HG02970 (cell line): Measurements from ENCODE around the gene RABEP1.
"Not testable (repeated sequence)": the region's sequence is repeated elsewhere in the genome, so short reads cannot be mapped to it uniquely, and the experiment has no call there.

ENCODE experiments used
- ATAC-seq: cut with Tn5 transposase; IDR thresholded peaks from one replicate; pipeline ENCODE4 v1.9.1; 2021; ENCODE audit warnings: mild to moderate bottlenecking, moderate library complexity, moderate number of reproducible peaks; ENCODE audit not compliant: unreplicated experiment, low FRiP score

The RABEP1 gene, protein sequence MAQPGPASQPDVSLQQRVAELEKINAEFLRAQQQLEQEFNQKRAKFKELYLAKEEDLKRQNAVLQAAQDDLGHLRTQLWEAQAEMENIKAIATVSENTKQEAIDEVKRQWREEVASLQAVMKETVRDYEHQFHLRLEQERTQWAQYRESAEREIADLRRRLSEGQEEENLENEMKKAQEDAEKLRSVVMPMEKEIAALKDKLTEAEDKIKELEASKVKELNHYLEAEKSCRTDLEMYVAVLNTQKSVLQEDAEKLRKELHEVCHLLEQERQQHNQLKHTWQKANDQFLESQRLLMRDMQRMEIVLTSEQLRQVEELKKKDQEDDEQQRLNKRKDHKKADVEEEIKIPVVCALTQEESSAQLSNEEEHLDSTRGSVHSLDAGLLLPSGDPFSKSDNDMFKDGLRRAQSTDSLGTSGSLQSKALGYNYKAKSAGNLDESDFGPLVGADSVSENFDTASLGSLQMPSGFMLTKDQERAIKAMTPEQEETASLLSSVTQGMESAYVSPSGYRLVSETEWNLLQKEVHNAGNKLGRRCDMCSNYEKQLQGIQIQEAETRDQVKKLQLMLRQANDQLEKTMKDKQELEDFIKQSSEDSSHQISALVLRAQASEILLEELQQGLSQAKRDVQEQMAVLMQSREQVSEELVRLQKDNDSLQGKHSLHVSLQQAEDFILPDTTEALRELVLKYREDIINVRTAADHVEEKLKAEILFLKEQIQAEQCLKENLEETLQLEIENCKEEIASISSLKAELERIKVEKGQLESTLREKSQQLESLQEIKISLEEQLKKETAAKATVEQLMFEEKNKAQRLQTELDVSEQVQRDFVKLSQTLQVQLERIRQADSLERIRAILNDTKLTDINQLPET

DNA sequence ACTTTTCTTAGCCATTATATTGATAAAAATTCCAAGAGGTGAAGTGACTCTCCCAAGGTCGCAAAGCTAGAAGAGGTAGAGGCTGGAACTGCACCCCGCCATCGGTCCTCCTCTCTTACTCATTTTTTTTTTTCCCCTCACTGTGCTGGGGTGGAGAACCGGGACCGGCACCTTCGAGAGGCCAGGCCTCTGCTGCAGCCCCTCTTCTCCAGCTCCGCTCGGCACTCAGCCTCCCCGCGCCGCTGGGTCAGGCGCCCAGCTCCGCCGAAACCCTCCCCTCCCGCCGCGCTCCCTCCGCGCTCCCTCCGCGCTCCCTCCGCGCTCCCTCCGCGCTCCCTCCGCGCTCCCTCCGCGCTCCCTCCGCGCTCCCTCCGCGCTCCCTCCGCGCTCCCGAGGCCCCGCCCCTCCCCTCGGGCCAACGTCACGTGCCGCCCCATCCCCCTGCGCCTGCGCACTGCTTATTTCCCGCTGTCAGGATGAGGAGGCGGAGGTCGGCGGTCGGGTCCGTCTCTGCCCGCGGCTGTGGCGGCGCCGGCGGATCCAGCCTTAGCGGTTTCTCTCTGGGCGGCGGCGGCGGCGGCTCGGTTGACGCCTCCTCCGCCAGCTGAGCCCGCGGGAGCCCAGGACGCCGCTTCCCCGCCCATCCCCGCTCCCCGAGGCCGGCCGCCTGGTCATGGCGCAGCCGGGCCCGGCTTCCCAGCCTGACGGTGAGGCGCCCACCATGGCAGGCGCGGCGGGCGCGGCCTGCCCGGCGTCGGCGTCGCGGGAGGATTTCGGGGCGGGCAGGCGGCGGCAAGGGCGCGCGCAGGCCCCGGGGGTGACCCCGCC is at the start of gene RABEP1:
TSS of gene RABEP1 (plus strand) at position 471 of the 828 bp plus-strand sequence. CDS start at position 674, 203 bp downstream.
- ATAC-seq = peak; percentile 76

- ATAC-seq = not testable (repeated sequence)
Observed at GRCh38 chr17:5233492-5233891, 48.6 kb upstream of the RABEP1 start.

DNA sequence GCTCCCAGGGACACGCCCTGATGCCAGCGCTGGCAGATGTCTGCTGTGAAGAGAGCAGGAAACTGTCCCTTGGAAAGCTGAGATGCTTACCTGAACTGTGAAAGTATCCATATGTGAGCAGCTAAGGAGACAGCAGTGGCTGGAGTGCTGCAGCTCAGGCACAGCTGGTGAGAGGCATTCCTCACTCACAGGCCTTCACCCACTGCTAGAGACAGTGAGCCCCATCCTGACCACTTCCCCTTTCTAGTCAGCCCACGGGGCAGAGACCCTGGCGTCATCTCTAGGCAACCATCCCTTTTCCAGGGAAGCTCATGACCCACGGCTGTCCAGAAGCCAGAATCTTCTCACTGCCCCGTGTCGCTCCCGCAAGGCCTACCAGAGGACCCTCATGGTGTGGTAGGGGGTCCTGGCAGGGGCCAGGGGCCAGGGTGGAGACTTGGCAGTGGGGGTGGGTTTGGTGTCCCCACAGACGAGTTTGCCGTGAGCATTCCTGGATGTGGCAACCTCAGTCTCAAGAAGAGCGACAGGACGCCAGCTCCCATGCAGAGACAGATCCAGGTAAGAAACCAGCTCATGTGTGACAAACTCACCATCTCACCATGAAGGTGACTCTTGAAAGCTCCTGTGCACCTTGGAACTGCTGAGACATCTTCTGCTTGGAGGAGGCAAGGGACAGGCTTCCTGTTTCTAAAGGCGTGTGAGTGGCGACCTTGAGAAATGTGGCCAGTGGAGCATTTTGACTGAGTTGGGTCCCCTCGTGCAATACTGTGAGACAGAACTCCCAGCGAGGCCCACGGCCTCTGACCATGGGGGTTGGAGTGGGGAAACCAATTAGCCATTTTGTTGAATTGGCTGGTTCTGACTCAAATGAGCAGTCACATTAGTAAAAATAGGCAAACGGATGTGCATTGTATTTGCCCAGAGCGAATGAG is 47.2 kb upstream of the RABEP1 start, which contains the start of gene SCIMP:
TSS of gene SCIMP (minus strand) at position 216 of the 932 bp plus-strand sequence. CDS start at position 111, 105 bp downstream.
- no peak for ATAC-seq

DNA sequence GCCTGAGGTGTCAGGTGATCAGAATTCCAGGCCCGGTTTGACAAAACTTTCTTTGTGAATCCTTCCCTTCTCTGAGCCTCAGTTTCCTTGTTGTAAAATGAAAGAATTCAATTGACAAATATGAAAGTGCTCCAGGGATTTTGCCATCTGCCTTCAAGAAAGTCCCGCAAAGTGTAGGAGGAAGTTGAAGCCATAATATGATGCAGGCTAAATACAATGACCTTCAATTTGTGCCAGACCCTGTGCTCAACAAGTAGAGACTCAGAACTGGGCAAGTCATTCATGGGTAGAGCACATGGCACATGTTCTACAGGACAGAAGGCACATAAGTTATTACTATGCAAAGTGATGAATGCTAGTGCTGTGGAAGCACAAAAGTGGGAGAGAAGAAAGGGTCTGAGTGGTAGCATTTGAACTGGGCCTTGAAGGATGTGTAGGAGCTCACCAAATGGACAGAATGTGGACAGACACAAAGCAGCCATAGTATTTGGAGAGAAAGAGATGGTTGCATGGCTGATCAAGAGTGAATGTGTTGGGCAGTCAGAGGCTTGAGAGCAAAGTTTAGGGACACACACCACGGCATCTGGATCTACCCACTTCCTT is 45.0 kb upstream of the RABEP1 start:
- ATAC-seq = no peak

- no peak for ATAC-seq
Observed at GRCh38 chr17:5237541-5238016, 44.5 kb upstream of the RABEP1 start.

DNA sequence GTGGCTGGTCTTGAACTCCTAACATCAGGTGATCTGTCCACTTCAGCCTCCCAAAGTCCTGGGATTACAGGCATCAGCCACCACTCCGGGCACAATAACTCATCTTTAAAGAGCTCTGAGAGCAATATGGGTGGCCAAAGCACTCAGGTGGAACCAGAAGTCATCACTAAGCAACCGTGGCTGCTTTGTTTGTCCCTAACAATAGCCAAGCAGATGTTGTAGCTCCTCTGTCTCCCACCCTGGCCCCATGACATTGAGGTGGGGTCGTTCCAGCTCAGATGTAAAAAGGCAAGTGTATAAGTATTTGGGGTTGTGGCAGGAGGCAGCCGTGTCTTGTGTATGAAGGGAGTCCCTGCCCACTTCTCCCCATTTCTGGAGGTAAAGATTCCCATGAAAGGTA is 43.8 kb upstream of the RABEP1 start:
- no peak for ATAC-seq

DNA sequence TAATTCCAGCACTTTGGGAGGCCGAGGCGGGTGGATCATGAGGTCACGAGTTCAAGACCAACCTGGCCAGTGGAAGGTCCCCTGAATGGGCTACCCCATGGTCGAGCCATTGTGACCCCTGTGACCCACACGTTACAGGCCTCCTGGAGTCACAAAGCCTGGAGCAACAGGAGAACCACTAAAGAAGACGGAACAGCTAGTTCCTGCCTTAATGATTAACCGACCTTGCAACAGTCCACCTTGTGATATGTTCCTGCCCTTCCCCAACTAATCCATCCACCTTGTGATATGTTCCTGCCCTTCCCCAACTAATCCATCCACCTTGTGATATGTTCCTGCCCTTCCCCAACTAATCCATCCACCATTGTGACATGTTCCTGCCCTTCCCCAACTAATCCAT is 42.3 kb upstream of the RABEP1 start:
- not testable (repeated sequence) for ATAC-seq

DNA sequence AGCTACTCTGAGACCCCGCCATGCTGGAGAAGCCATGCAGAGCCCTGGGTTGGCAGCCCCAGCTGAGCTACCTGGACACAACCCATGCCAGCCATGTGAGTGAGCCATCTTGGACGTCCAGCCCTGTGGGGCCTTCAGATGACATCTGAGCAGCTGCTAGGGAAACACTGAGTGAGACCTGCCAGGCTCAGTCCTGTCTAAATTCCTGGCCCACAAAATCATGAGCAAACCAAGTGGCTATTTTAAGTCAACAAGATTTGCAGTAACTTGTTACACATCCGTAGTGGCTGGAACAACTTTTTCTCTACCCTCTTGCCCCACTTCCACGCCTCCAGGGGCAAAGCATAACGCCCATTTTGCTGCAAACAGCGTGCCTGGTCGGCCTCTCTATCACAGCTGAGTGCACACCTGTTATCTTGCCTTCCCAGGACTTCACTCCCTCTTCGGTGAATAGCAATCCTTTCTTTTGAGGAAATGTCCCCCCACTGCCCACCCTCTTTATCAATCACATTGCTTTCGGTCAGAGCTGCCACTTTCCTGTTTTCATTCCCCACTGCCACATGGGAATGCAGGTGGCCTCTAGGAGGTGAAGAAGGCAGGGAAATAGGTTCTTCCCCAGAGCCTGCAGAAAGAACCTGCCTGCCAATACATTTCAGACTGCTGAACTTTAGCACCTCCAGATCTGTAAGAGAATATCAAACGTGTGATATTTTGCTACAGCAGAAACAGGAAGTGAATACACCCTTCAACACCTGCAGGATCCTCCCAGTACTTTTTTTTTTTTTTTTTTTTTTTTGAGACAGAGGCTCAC is 40.0 kb upstream of the RABEP1 start:
- ATAC-seq = peak; percentile 34

DNA sequence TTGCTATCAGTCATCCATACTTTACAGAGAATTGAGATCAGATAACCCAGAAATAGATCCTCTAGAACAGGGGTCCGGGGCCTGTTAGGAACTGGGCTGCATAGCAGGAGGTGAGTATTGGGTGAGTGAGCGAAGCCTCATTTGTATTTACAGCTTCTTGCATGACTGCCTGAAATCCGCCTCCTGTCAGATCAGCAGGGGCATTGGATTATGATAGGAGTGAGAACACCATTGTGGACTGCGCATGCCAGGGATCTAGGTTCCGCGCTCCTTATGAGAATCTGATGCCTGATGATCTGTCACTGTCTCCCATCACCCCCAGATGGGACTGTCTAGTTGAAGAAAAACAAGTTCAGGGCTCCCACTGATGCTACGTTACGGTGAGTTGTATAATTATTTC is 34.5 kb upstream of the RABEP1 start:
- no peak for ATAC-seq

DNA sequence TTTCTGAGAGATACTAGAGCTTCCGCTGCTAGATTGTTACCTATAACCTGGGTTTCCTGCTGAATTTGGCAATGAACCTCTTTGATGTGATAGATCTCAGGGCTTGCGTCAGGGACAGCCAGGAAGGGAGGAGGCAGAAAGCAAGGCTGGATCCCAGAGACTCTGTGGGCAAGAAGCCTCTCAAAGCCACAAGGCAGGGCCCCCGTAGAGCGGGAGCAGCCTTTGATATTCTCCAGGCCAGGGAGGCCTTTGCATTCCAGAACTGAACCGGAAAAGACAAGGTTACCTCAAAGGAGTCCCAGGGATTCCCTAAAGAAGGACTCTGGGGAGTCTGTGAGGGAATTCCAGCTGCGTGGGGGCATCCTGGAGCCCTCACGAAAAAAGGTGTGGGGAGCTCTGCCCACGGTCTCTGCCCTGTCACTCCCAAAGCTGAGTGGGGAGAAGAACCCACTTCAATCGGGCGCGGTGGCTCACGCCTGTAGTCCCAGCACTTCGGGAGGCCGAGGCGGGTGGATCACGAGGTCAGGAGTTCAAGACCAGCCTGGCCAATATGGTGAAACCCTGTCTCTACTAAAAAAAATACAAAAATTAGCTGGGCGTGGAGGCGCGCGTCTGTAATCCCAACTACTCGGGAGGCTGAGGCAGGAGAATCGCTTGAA is 33.1 kb upstream of the RABEP1 start:
- no peak for ATAC-seq

GRCh38 chr17:5249615-5250014 is 32.5 kb upstream of the RABEP1 start:
- no peak for ATAC-seq

DNA sequence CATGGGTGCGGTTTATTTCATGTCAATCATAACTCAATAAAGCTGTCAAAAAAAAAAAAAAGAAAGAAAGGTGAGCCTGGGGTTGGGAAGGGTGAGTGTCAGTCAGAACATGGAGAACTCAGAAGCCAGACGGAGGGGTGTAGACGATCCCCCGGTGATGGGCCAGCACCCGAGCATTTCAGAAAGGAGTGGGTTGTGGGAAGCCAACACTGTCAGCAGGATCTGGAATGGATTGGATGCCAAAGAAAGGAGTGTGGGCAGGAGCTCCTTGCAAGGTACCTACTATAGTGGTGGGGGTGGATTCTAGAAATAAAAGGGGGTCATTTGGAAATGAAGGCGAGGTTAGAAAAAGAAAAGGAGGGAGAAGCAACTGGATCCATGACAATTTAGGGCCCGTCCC is 27.7 kb upstream of the RABEP1 start:
- no peak for ATAC-seq

GRCh38 chr17:5254903-5255521 is 27.1 kb upstream of the RABEP1 start:
- no peak for ATAC-seq

GRCh38 chr17:5257124-5257523 is 25.0 kb upstream of the RABEP1 start:
- ATAC-seq = no peak

GRCh38 chr17:5260542-5260941 is 21.5 kb upstream of the RABEP1 start:
- ATAC-seq = no peak

GRCh38 chr17:5262416-5262991 is 19.6 kb upstream of the RABEP1 start:
- ATAC-seq = no peak

DNA sequence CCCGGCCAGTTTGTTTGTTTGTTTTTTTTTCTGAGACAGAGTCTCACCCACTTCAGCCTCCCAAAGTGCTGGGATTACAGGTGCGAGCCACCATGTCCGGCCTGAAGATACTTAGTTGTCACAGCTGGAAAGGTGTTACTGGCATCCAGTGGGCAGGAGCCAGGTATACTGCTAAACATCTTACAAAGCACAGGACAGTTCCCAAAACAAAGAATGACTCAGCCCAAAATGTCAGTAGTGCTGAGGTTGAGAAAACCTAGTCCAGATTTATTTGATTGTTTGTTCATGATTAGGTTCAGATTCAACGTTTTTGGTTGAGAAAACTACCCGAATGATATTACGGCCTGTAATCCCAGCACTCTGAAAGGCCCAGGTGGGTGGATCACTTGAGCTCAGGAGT is 18.6 kb upstream of the RABEP1 start:
- no peak for ATAC-seq
